NCI-H510A (cell line): ENCODE data around the gene TMUB1.
A peak's percentile ranks its signal among the peaks of the same experiment; 100 is the strongest.

Experiments
- DNase-seq: peaks from one replicate; lab custom pipeline; 2025; lab: John Stamatoyannopoulos, UW

TMUB1 gene

DNA sequence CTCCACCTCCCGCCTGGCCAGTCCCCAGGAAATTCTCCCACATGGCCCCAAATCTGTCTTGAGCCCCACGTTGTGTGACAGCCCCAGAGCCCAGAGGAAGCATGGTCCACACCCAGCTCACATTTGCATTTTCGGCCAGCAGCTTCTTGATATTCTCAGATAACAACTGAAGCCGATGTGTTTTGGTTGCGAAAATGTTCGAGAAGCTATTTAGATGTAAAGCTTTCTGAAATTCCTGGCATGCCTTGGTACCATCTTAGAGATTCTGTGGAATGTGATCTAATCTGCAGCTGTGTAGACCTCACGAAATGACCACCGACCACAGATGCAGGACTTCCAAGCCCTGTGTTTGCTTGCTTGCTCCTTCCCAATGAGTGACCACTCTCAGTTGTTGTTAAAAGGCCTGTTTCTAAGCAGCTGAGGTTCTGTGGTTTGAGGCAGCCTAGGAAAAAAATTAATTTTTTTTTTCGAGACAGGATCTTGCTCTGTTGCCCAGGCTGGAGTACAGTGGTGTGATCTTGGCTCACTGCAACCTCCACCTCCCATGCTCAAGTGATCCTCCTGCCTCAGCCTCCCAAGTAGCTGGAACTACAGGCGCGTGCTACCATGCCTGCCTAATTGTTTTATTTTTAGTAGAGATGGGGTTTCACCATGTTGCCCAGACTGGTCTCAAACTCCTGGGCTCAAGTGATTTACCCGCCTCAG is 15.1 kb downstream of the TMUB1 start:
- DNase-seq, result no peak

DNA sequence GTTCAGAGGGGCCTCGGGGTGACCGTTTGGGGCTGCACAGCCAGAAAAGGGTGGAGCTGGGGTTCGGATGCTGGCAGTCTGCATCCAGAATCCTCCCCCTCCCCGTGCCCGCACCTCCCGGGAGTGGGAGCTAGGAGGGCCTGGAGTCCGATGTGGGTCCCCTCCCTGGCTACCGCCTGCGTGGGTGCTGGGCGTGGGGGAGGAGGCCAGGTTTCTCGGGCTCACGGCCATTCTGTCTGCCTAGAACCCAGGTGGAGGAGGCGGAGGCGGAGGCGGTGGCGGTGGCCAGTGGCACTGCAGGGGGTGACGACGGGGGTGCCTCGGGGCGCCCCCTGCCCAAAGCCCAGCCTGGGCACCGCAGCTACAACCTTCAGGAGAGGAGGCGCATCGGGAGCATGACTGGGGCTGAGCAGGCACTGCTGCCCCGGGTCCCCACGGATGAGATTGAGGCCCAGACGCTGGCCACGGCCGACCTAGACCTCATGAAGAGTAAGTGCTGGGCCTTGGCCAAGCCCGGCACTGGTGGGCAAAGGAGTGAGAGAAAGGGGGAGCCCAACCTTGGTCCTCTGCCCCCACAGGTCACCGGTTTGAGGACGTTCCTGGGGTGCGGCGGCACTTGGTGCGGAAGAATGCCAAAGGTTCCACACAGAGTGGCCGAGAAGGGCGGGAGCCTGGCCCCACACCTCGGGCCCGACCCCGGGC is 16.9 kb downstream of the TMUB1 start:
- no peak for DNase-seq

DNA sequence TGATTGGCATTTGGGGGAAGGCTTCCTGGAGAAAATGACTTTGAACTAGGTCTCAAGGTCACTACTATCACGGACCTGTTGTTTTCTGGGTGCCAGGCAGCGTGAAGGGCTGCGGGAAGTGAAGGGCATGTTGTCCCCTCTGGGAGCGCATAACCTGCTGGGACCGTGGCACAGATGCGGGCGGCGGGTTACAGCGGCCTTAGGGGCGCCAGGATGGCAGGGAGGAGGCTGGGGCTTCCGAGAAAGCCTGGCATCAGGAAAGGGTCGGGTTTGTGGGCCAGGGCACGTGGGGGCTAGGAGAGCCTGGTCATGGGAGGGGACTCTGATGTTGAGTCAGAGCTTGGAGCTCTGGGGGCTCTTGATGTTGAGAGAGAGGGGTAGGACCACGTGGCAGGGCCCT is 17.8 kb downstream of the TMUB1 start:
- DNase-seq, result no peak

DNA sequence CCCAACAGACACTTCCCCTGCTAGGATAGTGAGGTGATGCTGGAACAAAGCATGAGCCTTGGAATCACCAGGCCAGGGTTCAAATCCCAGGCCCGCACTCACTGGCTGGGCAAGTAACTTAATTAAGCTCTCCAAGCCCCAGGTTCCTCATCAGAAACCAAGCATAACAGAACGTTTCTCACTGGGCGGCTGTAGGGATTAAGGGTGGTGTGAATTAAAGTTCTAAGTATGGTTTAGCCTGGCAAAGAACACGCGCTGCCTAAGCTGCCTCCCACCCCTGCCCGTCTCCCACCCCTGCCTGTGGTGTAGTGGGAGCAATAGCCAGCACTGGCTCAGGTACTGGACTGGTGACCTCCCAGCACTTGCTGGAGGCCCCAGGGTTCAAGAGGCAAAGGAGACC is 18.3 kb downstream of the TMUB1 start:
- DNase-seq, result no peak

DNA sequence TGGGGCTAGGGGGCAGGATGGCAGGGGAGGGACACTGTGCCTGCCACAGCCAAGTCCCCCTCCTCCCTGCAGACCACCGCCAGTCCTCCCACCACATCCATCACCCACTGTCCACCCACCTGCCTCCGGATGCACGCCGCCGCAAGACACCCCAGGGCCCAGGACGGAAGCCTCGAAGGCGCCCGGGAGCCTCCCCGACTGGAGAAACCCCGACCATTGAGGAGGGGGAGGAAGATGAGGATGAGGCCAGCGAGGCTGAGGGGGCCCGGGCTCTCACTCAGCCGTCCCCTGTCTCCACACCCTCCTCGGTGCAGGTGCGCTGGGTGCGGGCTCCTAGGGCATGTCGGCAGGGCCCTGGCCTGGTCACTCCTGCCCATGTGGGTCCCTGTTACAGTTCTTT is 18.8 kb downstream of the TMUB1 start:
- no peak for DNase-seq

DNA sequence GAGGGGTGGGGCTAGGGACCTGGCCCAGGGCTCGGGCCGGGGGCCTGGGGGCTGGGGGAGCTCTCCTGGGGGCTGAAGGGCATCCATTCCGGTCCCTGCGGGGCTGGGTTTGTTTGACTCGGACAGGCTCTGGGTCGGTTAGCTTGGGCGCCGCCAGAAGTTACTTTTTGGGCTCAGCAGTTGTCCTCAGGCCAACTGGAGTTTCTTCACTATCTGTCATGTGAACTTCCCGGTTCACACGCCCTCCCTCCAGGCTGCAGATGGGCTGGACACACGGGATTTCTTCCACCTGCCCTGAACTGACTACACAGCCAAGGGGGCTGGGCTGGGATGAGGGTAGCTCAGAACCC is 20.1 kb downstream of the TMUB1 start:
- no peak for DNase-seq

DNA sequence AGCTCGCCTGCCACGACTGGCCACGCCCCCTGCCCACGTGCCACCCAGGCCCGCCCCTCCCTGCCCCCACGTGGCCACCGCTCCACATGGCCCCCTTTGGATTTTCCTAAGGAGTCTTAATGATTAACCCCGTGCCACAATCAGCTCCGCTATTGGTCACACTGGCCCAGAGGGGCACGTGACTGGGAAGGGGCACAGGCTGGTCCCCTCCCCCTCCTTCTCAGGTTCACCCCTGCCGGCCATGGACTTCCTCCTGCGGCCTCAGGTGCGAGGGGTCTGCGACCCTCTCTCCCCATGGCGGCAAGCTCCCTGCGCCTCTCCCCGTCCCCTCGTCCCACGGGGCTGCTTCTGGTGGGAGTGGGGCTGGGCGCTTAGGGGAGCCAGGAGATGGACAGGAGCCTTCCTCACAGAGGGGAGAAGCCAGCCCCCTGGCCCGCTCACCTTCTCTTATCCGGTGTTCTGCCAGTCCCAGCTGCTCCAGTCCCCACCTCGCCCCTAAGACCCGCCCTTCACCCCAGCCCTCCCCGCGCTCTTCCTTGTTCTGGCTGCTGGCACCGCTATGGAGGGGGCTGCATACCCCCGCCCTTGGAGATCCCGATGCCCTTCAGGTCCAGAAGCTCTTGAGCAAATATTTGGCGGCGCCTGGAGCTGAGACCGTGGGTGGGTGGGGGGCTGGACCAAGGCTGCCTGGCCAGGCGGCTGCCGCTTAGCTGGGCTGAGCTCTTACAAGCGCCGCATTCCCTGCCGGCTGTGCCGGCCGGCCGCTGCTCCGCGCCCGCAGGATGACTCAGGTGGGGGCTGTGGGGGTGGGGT is 20.7 kb downstream of the TMUB1 start:
- DNase-seq, result no peak

DNA sequence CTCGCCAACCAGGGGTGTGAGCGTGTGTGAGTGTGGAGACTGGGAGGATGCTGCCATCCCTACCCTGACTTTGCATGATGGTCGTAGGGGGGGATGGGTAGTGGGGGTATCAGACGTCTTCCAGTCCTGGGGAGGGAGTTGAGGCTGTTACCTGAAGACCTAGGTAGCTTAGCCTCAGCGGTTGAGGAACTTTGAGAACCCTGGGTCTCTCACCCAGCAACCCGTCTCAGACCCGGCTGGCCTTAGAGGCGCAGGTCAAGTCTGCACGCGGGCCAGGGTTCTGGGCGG is 21.2 kb downstream of the TMUB1 start:
- DNase-seq, result no peak

DNA sequence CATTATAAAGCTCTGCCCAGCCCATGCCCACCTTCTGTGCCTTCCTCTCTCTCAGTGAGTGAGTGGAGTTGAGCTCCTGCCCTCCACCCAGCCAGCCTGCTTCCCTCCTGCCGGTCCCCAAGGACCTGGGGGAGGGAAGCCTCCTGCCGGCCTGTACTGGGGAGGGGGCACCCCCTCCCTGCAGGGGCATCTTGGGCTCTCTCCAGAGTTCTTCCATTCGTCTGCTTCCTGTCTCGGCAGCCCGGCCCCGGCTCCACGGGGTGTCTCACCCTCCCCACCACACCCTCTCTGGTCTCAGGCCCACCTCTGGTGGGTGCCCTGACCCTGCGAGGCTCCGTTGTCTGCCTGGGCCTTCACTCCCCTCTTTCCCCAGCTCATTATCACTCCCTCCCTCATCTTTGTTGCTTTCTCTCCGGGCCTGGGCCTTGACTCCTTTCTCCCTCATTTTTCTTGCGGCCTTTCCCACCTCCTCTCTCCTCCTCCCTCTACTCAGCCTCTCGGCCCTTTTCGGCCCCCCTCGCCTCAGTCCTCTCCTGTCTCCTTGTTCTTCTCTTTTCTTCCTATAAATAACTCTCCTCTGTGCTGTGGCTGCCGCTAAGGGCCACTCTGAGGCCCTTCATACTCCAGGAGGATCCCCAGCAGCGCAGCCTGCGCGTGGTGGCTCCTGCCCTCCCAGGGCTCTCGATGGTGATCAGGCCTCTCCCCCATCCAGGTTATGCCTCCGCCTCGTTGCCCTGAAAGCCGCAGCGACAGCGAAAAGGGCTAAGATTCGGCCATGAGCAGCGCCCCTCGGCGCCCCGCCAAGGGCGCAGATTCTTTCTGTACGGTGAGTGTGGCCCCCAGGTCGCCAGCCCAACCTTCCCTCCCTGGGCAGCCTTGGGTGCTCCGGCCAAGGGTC is 21.8 kb downstream of the TMUB1 start:
- no peak for DNase-seq

DNA sequence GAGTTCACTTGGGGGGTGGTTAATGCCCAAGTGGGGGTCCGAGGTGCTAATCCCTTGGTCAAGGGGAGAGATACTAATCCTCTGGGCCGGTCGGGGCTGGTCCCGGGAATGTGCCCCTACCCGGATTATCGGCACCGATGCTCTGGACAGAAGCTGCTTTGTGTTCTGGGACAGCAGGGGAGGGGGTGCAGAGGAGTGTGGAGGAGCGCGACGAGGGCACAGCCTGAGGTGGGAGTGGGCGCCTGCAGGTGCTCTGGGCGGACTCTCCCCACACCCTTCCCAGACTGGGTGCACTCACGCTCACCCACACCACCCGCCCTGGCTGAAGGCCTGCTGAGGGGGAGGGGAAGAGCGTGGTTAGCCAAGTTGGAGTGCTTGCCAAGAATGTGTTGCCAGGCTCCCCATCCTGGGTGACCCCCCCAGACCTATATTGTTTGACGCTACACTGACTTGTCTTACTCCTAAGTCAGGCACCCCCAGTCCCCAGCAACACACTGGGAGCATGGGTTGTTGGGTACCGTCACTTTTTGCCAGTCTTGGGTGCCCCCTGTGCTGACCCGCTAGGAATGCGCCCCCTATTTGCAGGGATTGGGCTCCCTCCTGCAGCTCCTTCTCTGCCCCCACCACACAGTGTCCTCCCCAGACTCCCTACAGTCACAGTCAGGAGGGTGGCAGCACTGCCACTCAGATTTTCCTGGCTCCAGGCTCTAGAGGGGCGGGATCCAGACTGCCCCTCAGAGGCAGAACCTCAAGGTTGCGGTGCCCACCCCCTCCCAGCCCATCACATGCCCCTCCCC is 22.7 kb downstream of the TMUB1 start:
- no peak for DNase-seq

DNA sequence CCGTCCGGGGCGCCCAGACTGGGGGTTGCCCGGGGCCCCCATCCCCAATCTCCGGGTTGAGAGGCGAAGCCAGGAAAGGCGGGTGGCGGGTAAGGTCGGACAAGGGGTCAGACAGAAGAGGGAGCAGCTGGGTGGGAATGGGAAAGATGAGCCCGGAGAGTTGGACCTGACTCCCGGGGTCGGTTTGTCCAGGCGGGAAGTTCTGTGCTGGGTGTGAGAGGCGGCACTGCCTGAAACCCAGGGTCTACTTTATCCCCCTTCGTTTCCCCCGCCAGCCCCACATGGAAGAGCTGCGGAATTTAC is 23.2 kb downstream of the TMUB1 start:
- no peak for DNase-seq

DNA sequence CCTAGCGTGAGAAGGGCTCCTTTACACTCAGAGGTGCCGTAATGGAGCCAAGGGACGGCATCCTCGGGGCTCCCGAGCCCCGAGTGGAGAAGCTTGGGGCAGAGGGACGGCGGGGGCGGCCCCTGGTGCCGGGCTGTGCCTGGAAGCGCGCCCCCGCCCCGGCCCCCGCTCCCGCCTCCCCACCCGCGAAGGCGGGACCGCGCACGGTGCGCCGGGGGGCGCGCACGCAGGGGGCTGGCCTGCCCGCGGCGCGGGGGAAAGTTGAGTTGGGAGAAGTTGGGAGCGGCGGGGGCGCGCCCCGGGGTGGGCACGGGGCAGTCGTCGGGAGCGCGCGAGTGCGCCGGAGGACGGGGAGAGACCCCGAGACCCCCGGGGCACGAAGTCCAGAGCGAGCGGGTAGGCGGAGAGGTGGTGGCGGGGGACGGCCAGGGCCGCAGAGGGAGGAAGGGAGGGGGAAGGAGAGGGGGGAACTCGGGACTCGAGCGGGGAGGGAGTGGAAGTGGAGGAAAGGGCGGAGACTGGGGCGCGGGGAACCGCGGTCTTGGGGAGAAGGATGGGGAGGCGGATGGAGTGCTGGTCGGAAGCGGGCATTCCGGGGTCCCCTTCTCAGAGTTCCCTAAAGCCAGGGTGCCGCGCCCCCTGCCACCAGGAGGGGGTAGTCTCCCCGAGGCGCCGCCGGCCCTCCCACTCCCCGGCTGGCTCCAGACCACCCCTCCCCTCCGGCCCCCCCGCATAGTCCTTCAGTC is 23.8 kb downstream of the TMUB1 start, which contains the start of gene SLC4A2:
SLC4A2 (plus strand) TSS at position 223 of the 746 bp plus-strand sequence. CDS start 2,399 bp downstream, outside the sequence.
- no peak for DNase-seq

DNA sequence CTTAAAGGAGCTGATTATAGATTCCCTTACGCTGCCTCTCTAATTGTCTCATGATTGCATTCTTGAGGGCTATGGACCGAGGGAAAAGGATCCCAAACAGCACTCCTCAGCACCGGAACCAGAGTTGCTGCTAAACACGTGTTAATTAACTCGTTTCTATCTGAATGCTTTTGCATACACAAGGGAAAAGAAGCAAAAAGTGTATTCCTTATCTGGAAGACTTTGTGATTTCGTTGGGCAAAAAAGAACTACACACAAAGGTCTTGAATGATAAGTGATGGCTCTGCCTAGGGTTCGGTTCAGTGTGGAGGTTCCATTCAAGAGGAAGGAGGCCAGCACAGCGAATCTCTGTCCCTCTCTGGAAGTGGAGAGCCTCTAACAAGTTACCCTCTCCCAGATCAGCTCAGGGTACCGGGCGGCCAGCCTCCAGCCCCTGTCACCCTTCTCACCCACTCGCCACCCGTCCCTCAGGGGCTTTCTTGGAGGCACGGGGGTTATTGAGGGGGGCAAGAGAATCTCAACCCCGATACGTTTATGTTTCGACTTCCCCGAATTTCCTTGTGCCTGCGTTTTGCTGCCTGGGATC is 24.4 kb downstream of the TMUB1 start:
- no peak for DNase-seq

DNA sequence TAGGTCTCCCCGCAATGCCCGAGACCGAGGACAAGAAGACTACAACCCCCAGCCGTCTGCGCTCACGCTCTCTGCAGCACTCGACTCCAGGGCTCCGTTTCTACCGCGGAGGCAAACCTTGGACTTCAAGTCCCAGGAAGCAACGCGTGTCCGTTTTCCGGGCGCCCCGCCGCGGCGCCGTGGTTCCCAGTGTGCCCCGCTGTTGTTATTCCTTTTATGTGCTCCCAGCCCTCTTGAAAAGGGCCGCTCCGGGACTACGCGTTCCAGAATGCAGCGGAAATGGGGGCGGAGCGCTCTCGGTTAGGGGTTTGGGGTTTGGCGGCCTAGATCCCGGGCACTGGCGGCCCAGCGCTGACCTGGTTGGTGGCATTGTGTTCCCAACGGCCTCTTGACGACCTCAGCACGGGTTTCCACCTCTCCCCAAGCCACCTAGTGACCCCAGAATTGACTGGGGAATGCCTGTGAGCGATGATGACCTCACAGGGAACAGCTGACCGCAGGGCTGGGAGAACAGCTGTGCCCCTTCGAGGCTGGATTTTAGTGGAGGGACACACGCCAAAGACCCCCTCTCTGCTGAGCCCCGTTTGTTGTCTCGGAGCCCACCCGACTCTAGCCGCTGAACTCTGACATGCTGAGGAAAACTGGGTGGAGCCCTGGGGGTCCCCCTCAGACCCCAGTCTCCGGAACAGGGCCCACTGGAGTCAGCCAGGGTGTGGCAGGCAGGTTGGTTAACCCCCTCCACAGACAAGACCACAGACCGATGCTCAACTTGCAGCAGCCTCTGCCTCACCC is 25.1 kb downstream of the TMUB1 start:
- peak; percentile 95 for DNase-seq

DNA sequence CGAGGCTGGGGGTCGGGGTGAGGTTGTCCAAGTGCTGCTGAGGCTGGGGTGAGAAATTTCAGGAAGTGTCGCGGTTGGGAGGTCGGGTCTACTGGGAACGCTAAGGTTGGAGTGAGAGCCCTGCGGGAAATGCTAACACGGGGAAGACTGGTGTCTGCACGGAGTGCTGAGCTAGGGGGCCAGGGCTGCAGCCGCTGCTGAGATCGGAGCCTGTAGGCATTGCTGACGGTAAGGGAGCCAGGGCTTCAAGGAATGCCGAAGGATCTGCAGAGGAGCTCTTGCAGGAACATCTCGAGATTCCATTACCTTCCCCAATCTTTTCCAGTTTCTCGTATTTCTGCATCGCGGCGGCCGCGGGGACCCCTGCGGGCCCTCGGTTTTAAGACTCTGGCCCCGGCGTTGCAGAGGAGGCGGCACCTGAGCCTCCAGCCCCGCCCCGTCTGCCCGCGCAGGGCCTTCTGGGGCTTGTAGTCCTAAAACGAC is 25.7 kb downstream of the TMUB1 start, which contains the start of gene CDK5:
CDK5 (minus strand) TSS at position 392 of the 483 bp plus-strand sequence; CDS start at position 343, 49 bp downstream.
- no peak for DNase-seq

DNA sequence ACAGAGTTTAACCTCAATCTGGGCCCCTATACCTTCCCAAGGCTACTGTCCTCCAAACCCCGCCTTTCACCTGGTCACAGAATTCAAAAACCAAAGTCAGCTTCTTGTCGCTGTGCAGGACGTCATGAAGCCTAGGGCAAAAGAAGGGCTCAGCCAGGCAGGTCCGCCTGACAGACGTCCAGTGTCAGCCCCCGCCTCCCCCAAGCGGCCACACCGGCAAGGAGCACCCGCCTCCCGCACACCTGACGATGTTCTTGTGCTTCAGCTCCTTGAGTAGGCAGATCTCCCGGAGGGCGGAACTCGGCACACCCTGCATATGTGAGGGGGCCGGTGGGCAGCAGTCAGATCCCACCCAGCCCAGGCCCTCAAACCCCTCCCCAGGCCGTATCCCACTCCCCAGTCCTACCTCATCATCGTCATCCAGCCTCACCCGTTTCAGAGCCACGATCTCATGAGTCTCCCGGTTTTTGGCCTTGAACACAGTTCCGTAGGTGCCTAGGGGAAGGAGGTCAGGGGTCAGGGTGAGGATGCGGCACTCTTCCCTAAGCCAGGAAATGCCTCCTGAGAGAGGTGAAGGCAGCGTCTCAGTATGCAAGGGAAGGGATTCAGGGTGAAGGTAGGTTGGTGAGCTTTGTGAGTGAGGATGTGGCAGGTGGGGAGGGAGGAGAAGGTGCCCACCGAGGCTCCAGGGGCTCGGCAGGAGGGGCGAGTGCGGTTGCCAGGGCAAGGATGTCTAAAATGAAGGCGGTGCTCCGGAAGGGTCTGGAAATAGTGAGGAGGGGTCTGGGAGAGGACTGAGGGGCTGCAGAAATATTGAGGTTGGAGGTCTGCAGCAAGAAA is 26.4 kb downstream of the TMUB1 start:
- no peak for DNase-seq

DNA sequence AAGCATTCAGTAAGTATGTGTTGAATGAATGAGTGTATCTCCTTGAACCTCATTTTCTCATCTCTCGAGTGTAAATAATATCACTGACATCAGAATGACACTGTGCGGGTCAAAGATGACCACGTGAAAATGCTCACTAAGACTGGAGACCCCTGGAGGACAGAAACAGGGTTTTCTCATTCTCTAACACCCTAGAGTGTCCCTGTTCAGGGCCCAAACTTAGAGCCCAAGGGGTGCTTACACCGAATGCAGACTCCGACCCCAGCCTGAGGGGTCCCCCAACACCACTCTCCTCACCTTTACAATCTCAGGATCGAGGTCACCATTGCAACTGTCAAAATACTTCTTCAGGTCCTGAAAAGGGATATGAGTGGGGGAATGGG is 27.0 kb downstream of the TMUB1 start:
- no peak for DNase-seq

DNA sequence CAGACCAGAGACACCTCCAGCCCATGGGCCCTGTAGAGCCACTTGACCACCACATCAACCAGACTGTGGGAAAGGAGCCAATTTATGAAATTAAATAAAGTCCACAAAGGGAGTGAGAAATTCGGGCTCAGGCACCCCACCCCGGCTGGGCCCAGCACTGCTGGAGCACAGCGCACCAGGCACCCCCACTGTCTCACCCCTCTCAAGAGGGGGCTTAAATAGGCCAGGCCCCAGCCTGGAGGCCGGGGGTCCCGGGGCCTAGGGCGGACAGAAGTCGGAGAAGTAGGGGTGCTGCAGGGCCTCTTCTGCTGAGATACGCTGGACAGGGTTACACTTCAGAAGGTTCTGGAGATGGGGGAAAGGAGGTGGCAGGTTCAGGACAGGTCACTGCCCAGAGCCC is 29.5 kb downstream of the TMUB1 start:
- no peak for DNase-seq
